GM19452 (cell line): ENCODE measurements around the gene MMP17.
"Not testable (repeated sequence)": the region's sequence is repeated elsewhere in the genome, so short reads cannot be mapped to it uniquely, and the experiment has no call there.

ENCODE experiments used
- ATAC-seq: cut with Tn5 transposase; IDR thresholded peaks from one replicate; pipeline ENCODE4 v1.9.1; 2021; ENCODE audit not compliant: unreplicated experiment

The MMP17 gene

GRCh38 chr12:131862994-131863710 is 35.0 kb downstream of the MMP17 start:
- no peak for ATAC-seq

- no peak for ATAC-seq
Observed at GRCh38 chr12:131863711-131864396, 35.7 kb downstream of the MMP17 start.

GRCh38 chr12:131864469-131864868 is 36.3 kb downstream of the MMP17 start:
- no peak for ATAC-seq

GRCh38 chr12:131865180-131865875 is 37.1 kb downstream of the MMP17 start:
- no peak for ATAC-seq

GRCh38 chr12:131867471-131867870 is 39.3 kb downstream of the MMP17 start:
- ATAC-seq, result no peak

- ATAC-seq, result no peak
Observed at GRCh38 chr12:131867891-131868675, 39.9 kb downstream of the MMP17 start.

GRCh38 chr12:131869871-131870418 is 41.8 kb downstream of the MMP17 start:
- no peak for ATAC-seq

GRCh38 chr12:131871677-131872076 is 43.5 kb downstream of the MMP17 start:
- ATAC-seq, result no peak

- no peak for ATAC-seq
Observed at GRCh38 chr12:131872154-131873051, 44.2 kb downstream of the MMP17 start.

- ATAC-seq, result no peak
Observed at GRCh38 chr12:131873293-131873692, 45.1 kb downstream of the MMP17 start.

- ATAC-seq, result not testable (repeated sequence)
Observed at GRCh38 chr12:131874972-131875371, 46.8 kb downstream of the MMP17 start.

GRCh38 chr12:131877216-131877615 is 49.0 kb downstream of the MMP17 start:
- ATAC-seq, result not testable (repeated sequence)

GRCh38 chr12:131878436-131878835 is 50.2 kb downstream of the MMP17 start:
- ATAC-seq, result not testable (repeated sequence)

- no peak for ATAC-seq
Observed at GRCh38 chr12:131882804-131883520, 54.8 kb downstream of the MMP17 start.

GRCh38 chr12:131883521-131883900 is 55.3 kb downstream of the MMP17 start:
- no peak for ATAC-seq

GRCh38 chr12:131885076-131885475 is 56.9 kb downstream of the MMP17 start:
- ATAC-seq, result not testable (repeated sequence)

GRCh38 chr12:131885543-131886057 is 57.4 kb downstream of the MMP17 start:
- no peak for ATAC-seq

GRCh38 chr12:131891722-131892121 is 63.5 kb downstream of the MMP17 start:
- ATAC-seq, result not testable (repeated sequence)
